Suprapubic skin (tissue), 4 donors: ENCODE measurements around the gene ELMO1.

Source experiments
- EP300 ChIP-seq: sonication (generic); formaldehyde crosslinking; IDR thresholded peaks from one replicate; pipeline ENCODE4 v1.6.1; 2017; ENCODE audit warnings: antibody characterized with exemption
- POLR2A ChIP-seq, 2 donors: fragments of 450-650 bp; IDR thresholded peaks; one replicate each; pipeline ENCODE4 v1.6.1; 2017; ENCODE audit warnings: antibody characterized with exemption in 2 of 2, mild to moderate bottlenecking in 2 of 2, moderate library complexity in 2 of 2
- POLR2AphosphoS5 ChIP-seq, 3 donors: sonication (generic); formaldehyde crosslinking; IDR thresholded peaks; one replicate each; pipeline ENCODE4 v1.6.1; 2017; ENCODE audit warnings: antibody characterized with exemption in 3 of 3
- TF ChIP-seq, protein P1 (sequence below), 2 donors: fragments of 200-600 bp in 1 of 2; fragments of 450-650 bp in 1 of 2; sonication (generic) in 1 of 2; IDR thresholded peaks; one replicate each; pipeline ENCODE4 v1.5.1; 2016 to 2019; ENCODE audit warnings: antibody characterized with exemption in 2 of 2, mild to moderate bottlenecking in 1 of 2, moderate library complexity in 1 of 2

DNA sequence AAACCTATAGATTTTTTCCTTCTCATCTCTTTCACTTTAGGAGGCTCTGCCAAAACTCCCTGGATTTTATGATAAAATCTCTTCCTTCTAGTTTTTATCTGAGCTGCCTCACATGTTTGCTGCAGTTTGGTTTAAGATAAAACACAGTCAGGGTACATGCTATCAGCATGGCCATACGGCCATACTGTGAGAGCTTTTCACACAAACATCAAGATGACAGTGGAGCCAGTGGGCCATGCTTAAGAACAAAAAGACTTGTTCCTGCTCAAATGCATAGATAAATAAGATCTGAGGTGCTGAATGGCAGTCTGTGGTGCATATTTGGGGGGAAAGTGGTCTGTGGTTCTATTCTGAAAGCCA lies 91.0 kb downstream of the ELMO1 start:
- TF ChIP-seq, protein P1, sequence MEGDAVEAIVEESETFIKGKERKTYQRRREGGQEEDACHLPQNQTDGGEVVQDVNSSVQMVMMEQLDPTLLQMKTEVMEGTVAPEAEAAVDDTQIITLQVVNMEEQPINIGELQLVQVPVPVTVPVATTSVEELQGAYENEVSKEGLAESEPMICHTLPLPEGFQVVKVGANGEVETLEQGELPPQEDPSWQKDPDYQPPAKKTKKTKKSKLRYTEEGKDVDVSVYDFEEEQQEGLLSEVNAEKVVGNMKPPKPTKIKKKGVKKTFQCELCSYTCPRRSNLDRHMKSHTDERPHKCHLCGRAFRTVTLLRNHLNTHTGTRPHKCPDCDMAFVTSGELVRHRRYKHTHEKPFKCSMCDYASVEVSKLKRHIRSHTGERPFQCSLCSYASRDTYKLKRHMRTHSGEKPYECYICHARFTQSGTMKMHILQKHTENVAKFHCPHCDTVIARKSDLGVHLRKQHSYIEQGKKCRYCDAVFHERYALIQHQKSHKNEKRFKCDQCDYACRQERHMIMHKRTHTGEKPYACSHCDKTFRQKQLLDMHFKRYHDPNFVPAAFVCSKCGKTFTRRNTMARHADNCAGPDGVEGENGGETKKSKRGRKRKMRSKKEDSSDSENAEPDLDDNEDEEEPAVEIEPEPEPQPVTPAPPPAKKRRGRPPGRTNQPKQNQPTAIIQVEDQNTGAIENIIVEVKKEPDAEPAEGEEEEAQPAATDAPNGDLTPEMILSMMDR (IDR thresholded peaks at IDR 0.05): no peak
- TF ChIP-seq EP300 (no peak), POLR2A (IDR thresholded peaks at IDR 0.05) (no peak), POLR2AphosphoS5 (IDR thresholded peaks at IDR 0.05) (no peak)
